Pancreas (tissue), 10 donors: Measurements from ENCODE around the gene NEK10. TPM values are rescaled to one million over a fixed set of nuclear protein-coding genes. Genes with fewer than 3 reads are reported as not detected.
A peak's percentile ranks its signal among the peaks of the same experiment; 100 is the strongest.
"Not testable (repeated sequence)": the region's sequence is repeated elsewhere in the genome, so short reads cannot be mapped to it uniquely, and the experiment has no call there.

ENCODE experiments used
- ATAC-seq, 4 donors: fragments of 200-7000 bp; cut with Tn5 transposase; one replicate each; pipeline versions ENCODE4 v1.8.0 to v1.9.1; 2020; ENCODE audit warnings: mild to moderate bottlenecking in 4 of 4, moderate library complexity in 4 of 4
- DNase-seq, 6 donors: peaks; one replicate each; pipeline ENCODE4 v3.0.0-alpha.2; 2020
- FAIRE-seq: peaks from 2 replicates; lab custom pipeline; 2012; peaks lifted over from hg19 to GRCh38; lab: Jason Lieb, UNC
- H3K27ac ChIP-seq, 4 donors: fragments of 200-600 bp; sonication (generic); 1 replicate in 3 of 4; 2 replicates in 1 of 4; pipeline versions ENCODE4 v1.5.0 to v1.8.0; 2020
- H3K27me3 ChIP-seq, 4 donors: fragments of 200-600 bp; one replicate each; pipeline ENCODE4 v1.8.0; 2021
- H3K36me3 ChIP-seq, 3 donors: fragments of 200-600 bp; sonication (generic) in 1 of 3; one replicate each; pipeline versions ENCODE4 v1.5.0 to v1.8.0; 2020 to 2021
- H3K4me1 ChIP-seq, 3 donors: fragments of 200-600 bp; one replicate each; pipeline ENCODE4 v1.8.0; 2021
- H3K4me3 ChIP-seq, 4 donors: fragments of 200-600 bp; sonication (generic) in 2 of 4; one replicate each; pipeline versions ENCODE4 v1.5.0 to v1.8.0; 2020 to 2021
- H3K9me3 ChIP-seq, 4 donors: fragments of 200-600 bp; one replicate each; pipeline ENCODE4 v1.8.0; 2021
- CTCF ChIP-seq, 4 donors: fragments of 200-600 bp; sonication (generic) in 3 of 4; IDR thresholded peaks; one replicate each; pipeline versions ENCODE4 v1.5.0 to v1.8.0; 2021; ENCODE audit warnings: antibody characterized with exemption in 4 of 4
- WGBS, 2 donors: extraction: QIAGEN DNeasy Blood & Tissue Kit; methylation state at CpG; one replicate each; pipeline ENCODE4 v1.1.7; 2013; 5-methylcytosine and 5-hydroxymethylcytosine counted together
- intact Hi-C, 3 donors: fragments of 100-400 bp; cut with DNase I; formaldehyde crosslinking; loops; one replicate each; pipeline versions ENCODE4 v1.11.1 to v1.14.2; 2022
- polyA plus RNA-seq, 2 donors: library from polyadenylated mRNA; stranded (reverse); fragments of 200-250 nt; gene quantifications; one replicate each; pipeline ENCODE4 v1.2.3, GENCODE V29; 2013
- total RNA-seq, 6 donors: library from RNA; stranded (reverse); fragmentation: NEBNext Ultra II Directional in 4 of 6; extraction: Animal tissue kit (Norgen Biotek cat#: 25700) in 4 of 6; gene quantifications; one replicate each; pipeline versions ENCODE4 v1.2.1 to v1.2.4, GENCODE V29; 2021 to 2023
- donor health status: healthy with polysubstance abuse.
- donor health status: DM: no; HTN: no; CAD: no; lungs with moderate emphysema.
- donor health status: DM: no; HTN: no; CAD: no.
- donor health status: control.
- donor health status: control.
- donor health status: Bipolar disorder and iron deficiency.
- donor health status: DM: yes; HTN: yes; CAD: no.
- donor health status: DM: no; HTN: no; CAD: no.
- donor health status: DM: no; HTN: no; CAD: no.
- donor health status: DM: yes; HTN: yes; CAD: no.

Gene NEK10
- total and polyA plus RNA-seq, 8 donors: 0.24 to 0.90 (median 0.37) TPM

GRCh38 chr3:27344192-27344591 is 25.0 kb downstream of the NEK10 start:
- Histone ChIP-seq H3K9me3 (no peaks in the 10 kb centered on the region), H3K27me3 (no peaks in the 10 kb centered on the region), H3K27ac (no peak overlapping the region), H3K36me3 (no peaks in the 10 kb centered on the region), H3K4me3 (no peak overlapping the region), H3K4me1 (no peaks in the 10 kb centered on the region)
- 90 to 93% methylated on average over 3 of the region's 3 CpGs for WGBS, 2 donors
- intact Hi-C loops: no loop called here
- no peak for FAIRE-seq
- TF ChIP-seq CTCF (IDR thresholded peaks at IDR 0.05): no peak
- no peak for ATAC-seq
- DNase-seq: no peak

- DNase-seq (no peak), FAIRE-seq (no peak), ATAC-seq (no peak)
- no peaks in the 10 kb centered on the region for H3K9me3 ChIP-seq
- H3K27me3 ChIP-seq: no peaks in the 10 kb centered on the region
- WGBS, 2 donors: 73 to 87% methylated on average over 1 of the region's 1 CpG
- no peaks in the 10 kb centered on the region for H3K4me1 ChIP-seq
- no peaks in the 10 kb centered on the region for H3K36me3 ChIP-seq
- no peak overlapping the region for H3K4me3 ChIP-seq
- TF ChIP-seq CTCF (IDR thresholded peaks at IDR 0.05): no peak
- no peak overlapping the region for H3K27ac ChIP-seq
- intact Hi-C loops: no loop called here
Observed at GRCh38 chr3:27342267-27342666, 26.9 kb downstream of the NEK10 start.

DNA sequence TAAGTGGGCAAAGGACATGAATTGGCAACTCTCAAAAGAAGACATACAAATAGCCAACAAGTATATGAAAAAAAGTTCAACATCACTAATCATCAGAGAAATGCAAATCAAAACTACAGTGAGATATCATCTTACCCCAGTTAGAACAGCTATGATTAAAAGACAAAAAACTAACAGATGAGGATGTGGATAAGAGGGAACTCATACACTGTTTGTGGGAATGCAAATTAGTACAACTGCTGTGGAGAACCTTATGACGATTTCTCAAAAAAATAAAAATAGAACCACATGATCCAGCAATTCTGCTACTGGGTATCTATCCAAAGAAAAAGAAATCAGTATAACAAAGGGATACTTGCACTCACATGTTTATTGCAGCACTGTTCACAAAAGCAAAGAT is 28.6 kb downstream of the NEK10 start:
- Histone ChIP-seq H3K9me3 (no peaks in the 10 kb centered on the region), H3K36me3 (no peaks in the 10 kb centered on the region), H3K27me3 (no peaks in the 10 kb centered on the region), H3K4me3 (no peak overlapping the region), H3K4me1 (no peaks in the 10 kb centered on the region), H3K27ac (no peak overlapping the region)
- TF ChIP-seq CTCF (IDR thresholded peaks at IDR 0.05): no peak
- DNase-seq (no peak), FAIRE-seq (no peak), ATAC-seq (peak in 1 of 4 donors; percentile 38)
- intact Hi-C loops: no loop called here
- WGBS, 2 donors: 57 to 62% methylated on average over 1 of the region's 1 CpG

- Histone ChIP-seq H3K36me3 (no peaks in the 10 kb centered on the region), H3K4me3 (no peak overlapping the region), H3K9me3 (no peaks in the 10 kb centered on the region), H3K27me3 (no peaks in the 10 kb centered on the region), H3K4me1 (no peaks in the 10 kb centered on the region), H3K27ac (no peak overlapping the region)
- 11 to 18% methylated on average over 1 of the region's 1 CpG for WGBS, 2 donors
- DNase-seq: no peak
- intact Hi-C loops: no loop called here
- no peak for ATAC-seq
- no peak for TF ChIP-seq CTCF (IDR thresholded peaks at IDR 0.05)
- no peak for FAIRE-seq
Observed at GRCh38 chr3:27335571-27335970, 33.6 kb downstream of the NEK10 start.

DNA sequence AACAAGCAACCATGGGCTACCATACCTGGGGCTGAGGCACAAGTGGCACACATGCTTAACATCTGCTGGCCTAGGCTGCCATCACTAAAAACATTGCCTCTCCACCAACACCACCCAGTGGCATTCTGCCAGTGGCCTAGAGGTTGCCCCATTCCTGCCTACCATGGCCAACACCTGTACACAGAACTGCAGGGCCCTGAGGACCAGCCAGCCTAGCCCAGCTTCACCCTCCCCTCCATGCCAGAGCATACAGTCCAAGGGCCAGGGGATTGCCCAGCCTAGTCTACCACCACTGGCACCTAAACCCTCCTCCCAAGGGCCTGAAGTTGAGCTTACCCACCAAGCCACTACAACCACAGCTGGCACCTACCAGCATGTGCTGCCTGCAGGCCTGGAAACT is 35.3 kb downstream of the NEK10 start:
- no peaks in the 10 kb centered on the region for H3K27me3 ChIP-seq
- no peak for TF ChIP-seq CTCF (IDR thresholded peaks at IDR 0.05)
- intact Hi-C loops: no loop called here
- ATAC-seq (no peak), DNase-seq (peak in 2 of 6 donors; percentile 18 to 35), FAIRE-seq (no peak)
- no peaks in the 10 kb centered on the region for H3K9me3 ChIP-seq
- H3K36me3 ChIP-seq: no peaks in the 10 kb centered on the region
- no peaks in the 10 kb centered on the region for H3K4me1 ChIP-seq
- no peak overlapping the region for H3K27ac ChIP-seq
- H3K4me3 ChIP-seq: no peak overlapping the region

DNA sequence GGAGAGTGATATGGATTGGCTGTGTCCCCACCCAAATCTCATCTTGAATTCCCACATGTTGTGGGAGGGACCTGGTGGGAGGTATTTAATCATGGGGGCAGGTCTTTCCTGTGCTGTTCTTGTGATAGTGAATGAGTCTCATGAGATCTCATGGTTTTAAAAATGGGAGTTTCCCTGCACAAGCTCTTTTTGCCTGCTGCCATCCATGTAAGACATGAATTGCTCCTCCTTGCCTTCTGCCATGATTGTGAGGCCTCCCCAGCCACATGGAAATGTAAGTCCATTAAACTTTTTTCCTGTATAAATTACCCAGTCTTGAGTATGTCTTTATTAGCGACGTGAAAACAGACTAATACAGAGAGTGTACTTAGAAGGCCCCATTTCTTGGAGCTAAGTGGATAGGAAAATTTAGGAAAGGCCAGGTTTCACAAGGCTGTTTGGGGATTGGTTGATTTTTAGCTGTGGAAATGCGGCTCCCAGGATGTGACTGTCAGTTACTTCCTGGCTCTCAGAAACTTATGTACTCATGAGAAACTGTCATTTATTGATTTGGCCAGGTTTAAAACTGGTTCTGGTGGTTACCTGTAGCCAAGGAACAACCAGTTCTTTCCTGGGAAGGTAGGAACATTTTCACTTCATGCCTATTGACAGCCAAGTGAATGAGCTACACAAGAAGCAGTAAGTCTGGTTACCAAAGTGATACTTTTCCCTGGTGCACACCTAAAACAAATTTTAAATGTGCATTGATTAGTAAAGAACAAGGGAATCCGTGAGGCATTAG is 40.0 kb downstream of the NEK10 start:
- H3K27ac ChIP-seq, FAIRE-seq, H3K27me3 ChIP-seq, H3K4me1 ChIP-seq, H3K9me3 ChIP-seq, ATAC-seq, DNase-seq, H3K36me3 ChIP-seq, H3K4me3 ChIP-seq: not testable (repeated sequence)
- WGBS, 2 donors: 90 to 96% methylated on average over 4 of the region's 4 CpGs
- intact Hi-C loops: loop anchor here in 1 of 3 donors (10.0 kb wide), 1 partner anchor 336 kb away; no protein-coding TSS in a partner anchor
